Amniotic stem cell (primary cell): ENCODE data around the gene SDK1.
"Not testable (repeated sequence)": the region's sequence is repeated elsewhere in the genome, so short reads cannot be mapped to it uniquely, and the experiment has no call there.

Experiments
- DNase-seq: peaks from one replicate; lab custom pipeline; 2025; lab: John Stamatoyannopoulos, UW

Gene SDK1

DNA sequence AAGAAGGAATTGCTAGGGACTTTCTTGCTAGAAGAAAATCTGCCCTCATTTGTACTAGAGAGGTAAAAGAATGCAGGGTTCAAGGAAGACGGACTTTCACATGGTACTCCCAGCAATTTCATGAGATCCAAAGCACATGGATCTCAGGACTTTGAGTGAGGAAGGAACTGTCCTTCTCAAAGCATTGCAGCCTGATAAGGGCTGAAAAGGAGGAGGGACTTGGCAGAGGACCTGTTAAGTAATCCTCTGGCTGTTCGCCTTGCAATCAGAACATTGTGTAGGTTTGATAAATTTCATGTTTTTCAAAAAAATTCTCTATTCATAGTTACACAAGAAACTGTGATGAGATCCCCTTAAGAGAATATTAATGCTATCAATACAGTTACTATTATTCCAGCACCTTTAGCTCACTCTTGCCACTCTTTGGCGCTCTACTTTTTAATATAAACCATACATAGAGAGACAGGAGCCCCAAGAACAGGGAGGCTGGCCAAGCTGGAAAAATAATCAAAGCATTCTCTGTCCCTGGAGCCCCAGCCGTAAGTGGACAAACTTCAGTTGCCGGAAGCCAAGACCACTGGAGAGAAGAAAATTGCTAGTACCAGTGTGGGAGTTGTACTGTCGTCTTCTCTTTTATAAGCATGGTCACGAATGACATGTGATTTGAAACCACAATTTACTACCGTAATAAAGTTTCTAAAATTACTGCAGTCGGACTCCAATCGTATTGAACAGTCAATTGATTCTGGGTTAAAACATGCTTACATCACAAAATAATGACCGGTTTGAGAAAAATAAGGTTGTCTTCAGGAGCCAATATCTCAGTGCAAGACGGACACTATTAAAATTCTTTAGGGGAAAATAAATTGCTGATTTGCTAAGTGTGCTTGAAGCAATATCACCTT is 424.4 kb downstream of the SDK1 start:
- DNase-seq, result no peak

DNA sequence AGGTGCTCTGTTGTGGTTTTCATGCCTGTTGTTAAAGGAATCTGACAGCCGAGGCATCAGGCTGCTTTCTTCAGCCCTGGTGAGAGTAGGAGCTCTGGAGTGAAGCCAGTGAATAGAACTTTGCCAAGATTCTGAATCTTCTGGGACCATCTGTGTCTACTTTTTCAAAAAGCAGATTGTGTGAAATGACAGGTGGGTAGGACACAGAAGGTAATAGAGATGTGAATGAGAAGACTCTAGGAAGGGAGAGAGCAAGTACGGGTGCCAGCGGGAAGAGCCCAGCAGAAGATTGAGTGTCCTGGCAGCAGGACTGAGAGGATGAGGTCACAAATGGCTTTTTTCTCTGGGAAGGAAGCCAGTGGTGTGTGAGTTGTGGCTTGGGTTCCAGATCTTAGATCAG is 429.2 kb downstream of the SDK1 start:
- no peak for DNase-seq

DNA sequence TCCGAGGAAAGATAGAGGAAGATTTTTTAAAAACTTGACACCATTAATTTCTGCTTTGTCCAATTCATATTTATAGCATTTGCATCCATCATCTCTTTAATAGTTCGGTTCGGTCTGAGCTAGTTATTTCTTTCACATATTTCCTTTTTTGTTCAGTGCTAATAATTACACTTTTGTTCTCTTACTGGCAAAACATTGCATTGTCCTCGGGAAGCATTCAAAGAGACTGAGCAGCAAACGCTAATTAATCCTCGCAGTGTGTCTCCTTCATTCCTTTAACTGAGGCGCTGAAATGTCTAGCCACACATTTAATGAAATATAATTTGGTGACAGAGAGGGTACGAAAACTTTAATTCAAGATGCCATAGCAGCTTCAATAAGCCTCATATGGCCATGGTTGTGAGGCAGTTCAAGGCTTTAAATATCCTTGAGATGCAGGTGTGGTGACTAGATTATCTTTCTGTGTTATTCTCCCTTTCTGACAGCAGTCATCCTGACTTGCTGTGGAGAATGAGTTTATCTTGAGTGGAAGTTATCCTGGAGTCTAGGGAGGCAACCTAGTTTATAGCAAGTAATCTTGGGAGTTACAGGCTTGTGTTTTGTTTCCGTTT is 431.4 kb downstream of the SDK1 start:
- DNase-seq, result no peak

DNA sequence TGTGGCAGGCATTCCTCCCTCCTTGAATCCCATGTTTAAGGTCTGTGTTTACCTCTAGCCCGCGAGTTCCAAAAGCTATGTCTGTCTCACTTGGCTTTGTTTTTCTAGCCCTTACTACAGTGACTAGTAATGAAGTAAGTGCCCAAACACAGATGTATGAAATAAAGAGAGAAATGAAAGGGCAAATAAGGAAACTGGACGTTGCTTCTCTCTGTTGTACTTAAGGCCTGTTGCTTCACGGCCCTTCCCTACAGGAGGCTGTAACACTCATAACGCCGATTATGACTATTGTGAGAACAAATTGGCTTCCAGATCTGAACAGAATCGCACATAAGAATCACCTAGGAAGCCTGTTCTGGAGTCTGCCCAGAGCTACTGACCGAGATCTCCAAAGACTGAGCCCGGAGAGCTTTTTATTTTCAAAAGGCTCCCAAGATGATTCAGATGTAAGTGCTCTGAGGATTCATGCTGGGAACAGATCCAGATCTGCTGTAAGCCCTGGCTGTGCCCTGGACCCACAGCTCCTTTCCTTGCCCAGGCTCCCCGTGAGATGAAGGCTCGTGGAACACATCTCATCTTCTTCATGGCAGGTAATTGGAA is 432.6 kb downstream of the SDK1 start:
- DNase-seq, result no peak

DNA sequence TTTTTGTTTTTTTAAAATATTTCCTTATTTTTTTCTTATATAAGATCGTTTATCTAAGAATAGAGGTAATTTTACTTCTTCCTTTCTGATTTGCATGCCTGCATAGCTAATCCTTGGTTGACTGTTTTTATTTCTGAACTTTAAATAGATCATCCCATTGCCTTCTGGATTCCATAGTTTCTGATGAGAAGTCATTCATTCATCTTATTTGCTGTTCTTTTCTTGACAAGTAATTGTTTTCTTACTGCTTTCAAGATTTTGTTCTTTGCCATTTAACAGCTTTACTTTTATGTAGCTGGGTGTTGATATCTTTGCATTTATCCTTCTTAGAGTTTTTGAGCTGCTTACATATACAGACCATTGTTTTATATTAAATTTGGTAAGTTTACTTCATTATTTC is 437.9 kb downstream of the SDK1 start:
- DNase-seq, result no peak

DNA sequence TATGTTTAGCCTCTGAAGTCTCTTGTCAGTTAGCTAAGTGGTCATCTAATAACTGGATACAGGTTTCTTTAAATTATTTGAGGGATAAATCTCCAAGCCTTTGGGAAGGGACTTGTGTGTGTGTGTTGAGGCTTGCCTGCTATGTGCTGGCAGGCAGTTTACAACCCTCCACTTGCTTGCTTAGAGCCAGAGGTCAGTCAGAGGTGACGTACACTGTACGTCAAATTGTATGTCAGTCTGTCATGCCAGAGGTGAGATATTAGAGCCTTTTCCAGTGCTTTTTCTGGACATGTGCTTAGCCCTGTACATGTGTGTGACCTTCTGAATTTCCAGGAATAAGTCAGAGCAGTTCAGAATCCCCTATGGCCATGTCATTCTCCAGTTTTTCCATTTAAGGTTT is 438.9 kb downstream of the SDK1 start:
- no peak for DNase-seq

DNA sequence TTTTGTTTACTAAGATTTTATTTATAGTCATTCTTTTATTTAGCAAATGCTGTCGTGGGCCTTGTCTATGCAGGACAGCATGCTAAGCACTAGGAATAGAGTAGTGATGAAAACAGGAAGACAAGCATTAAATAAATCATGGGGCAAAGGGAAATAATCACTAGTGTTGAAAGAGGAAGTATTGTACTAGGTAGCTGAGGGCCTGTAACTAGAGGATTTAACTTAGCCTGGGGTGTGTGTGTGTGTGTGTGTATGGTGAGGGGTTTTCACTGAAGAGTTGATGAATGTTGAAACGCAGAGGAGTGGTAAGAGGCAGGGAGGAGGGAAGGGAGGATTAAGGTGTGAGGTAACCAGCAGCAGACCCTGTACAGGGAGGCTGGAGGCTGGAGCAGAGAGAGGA is 446.4 kb downstream of the SDK1 start:
- no peak for DNase-seq

DNA sequence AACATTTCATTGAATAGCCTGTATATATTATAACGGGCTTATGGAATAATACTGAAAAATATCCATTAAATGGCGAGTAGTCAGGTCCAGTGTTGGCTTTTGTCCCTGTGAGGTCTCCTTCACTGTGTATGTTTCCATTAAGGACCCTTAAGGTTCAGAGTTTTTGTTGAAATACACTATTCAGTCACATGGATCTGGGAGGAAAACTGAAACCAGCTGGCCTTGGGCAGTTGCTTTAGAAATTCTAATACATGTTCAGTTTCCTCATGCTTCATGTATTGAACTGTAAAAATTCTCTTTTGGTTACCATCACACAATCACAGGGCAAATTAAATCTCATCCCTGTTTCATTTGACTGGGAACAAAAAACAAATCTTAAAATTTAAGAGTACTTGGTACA is 447.3 kb downstream of the SDK1 start:
- no peak for DNase-seq

DNA sequence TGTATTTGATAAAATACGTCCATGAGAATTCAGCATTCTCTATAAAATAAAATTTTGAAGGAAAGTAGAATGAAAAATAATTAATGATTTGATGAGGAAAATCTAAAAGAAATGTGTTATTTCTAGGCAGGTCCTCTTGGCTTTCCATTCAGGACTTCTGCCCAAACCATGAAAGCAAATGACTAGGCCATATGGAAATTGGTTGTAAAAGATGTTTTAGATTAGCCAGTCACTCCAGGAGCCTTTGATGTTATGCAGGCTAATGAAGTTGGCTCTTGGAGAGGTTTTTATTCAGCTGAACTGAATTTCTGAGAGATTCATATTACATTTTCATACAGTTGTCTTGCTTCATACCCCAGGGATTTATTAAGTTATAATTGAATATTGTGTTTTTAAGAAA is 452.8 kb downstream of the SDK1 start:
- DNase-seq, result no peak

DNA sequence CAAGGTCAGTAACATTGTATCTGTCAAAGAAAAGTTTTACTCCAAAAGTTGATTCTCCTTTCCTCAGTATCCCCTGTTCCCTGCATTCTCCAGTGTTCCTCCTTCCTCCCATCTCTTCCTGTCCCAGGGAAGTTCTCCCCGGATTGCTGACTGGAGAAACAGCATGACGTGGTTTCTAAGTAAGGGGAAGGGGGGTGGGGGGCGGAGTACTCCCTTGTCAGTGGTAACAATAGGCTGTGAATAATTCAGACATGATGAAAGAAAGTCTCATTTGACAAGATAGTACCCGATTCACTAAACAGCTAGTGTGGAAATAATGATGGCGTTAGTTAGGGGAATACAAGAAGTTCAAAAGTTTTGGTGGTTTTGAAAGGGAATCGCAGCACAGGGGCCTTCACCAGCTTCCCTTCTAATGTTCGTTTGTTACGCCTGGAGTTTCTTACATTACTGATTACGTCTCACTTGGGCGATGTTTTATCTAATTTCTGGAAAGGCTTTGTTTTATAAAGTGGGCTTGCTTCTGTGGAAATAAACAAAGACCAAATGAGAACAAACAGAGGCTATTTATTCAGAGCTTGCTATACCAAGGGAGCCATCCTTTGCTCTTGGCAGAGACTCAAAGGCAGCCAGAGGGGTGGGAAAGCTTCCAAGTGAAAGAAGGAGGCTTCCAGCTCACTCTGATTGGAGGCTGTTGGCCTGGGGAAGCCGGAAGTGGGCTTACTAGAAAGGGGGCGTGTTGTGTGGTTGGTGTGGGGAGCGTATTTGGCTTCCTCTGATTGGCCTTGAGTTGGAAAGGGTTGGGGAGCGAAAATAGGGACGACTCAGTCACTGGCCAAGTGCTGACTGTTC is 453.7 kb downstream of the SDK1 start:
- no peak for DNase-seq

DNA sequence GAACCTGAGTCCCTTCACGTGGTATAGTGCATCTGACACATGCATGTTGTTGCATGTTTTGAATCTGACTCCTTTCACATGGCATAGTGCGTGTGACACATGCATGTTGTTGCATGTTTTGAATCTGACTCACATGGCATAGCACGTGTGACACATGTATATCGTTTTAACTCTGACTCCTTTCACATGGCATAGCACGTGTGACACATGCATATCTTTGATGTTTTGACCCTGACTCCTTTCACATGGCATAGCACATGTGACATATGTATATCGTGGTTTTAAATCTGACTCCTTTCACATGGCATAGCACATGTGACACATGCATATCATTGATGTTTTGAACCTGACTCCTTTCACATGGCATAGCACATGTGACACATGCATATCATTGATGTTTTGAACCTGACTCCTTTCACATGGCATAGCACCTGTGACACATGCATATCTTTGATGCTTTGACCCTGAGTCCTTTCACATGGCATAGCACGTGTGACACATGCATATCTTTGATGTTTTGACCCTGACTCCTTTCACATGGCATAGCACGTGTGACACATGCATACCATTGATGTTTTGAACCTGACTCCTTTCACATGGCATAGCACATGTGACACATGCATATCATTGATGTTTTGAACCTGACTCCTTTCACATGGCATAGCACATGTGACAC is 454.9 kb downstream of the SDK1 start:
- DNase-seq, result not testable (repeated sequence)

DNA sequence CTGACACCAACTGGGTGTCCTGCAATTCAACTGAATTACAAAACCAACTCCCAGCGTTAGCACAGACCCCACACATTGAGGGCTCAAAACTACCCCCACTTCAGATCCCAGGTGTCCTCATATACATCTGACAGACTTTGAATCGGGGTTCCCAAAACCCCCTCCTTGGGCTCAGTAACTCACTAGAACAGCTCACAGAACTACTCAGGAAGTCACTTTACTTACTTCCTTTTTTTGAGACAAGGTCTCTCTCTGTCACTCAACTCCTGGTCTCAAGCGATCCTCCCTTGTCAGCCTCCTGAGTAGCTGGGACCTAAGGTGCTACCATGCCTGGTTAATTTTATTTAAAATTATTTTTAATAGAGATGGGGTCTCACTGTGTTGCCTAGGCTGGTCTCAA is 456.0 kb downstream of the SDK1 start:
- DNase-seq, result no peak

DNA sequence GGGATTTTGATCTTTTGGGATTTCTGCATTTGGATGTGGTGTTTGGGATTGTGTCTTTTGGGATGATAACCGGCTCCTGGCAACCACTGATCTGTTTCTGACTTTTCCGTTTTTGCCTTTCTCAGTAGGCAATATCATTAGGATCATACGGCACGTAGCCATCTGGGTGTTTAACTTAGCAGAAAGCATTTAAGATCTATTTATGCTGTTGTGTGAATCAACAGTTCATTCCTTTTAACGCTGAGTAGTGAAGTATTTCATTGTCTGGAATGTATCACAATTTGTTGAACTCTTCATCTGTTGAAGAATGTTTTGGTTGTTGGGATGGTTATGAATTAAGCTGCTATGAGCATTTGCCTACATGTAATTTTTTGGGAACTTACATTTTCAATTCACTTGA is 459.6 kb downstream of the SDK1 start:
- no peak for DNase-seq

DNA sequence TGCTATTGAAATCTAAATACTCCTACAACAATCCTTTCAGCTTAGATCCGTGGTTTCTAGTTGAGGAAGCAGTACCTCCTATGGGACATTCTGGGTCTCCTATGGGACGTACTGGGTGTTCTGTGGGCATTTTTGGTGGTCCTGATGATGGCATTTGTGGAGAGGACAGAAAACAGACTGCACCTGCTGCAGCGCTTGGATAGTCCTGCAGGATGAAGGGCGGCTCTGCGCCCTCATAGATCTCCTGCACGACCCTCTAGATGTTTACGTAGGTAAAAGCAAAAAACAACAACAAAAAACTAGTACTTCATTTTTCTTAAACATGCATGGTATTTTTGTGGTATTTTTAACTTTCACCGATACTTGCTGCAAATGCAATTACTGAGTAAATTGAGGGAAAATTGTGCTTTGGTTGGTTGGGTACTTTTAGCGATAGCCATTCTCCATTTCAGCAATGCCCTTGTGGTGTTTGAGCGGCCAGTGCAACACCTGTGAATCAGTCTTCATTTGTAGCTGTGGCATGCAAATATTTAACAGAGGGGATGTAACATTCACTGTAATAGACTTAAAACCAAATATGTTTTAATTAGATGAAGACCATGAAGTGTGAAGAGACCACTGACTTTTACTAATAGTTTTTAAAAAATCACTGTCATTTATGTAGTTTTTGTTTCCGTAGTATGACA is 461.2 kb downstream of the SDK1 start:
- no peak for DNase-seq

DNA sequence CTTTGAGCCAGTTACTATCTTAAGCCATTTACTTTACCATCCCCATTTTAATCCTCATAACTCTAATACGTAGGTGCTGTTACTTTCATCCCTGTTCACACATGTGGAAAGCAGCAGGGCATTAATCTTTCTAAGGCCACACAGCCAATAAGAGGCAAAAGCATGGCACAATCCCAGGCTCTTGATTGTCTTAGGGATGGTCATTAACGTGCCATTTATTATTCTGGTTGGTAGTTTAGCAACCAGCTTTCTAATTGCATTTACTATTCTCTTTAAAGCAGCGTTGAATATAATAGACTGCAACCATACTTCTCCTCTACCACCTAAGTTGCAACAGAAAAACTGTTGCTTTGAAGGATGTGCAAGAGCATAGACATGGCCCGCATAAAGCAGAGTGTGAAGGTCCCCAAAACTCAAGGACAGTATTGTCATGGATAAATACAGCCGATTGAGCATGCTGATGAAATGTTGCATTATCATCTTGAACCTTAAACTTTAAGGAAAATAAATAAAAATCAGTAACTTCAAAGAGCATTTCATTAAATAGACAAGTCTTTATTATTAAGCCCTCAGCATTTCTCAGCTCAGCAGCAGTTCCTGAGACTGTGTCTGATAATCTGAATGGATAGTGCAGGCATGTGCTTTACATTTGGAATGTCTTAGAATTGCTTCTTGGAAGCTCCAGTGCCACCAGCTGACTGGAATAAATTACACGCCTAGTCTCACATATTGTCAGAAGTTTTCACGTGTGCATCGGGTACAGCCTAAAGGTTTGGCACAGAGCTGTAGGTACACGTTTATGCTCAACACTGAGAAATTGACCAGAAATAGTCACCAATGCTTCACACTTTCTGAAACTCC is 467.1 kb downstream of the SDK1 start:
- no peak for DNase-seq

DNA sequence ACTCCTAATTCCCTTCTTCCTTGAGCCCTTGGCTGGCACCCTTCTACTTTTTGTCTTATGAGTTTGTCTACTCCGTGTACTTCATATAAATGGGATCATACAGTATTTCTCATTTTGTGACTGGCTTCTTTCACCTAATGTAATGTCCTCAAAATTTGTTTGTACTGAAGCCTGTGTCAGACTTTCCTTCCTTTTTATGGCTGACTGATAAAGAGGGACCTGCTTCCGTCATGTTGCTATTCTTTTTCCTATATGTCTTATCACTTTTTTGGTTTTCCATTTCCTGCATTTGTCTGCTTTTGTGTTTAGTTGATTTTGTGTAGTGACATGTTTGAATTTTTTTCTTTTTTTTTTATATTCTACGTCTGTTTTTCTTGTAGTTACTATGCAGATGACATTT is 470.9 kb downstream of the SDK1 start:
- DNase-seq, result no peak

DNA sequence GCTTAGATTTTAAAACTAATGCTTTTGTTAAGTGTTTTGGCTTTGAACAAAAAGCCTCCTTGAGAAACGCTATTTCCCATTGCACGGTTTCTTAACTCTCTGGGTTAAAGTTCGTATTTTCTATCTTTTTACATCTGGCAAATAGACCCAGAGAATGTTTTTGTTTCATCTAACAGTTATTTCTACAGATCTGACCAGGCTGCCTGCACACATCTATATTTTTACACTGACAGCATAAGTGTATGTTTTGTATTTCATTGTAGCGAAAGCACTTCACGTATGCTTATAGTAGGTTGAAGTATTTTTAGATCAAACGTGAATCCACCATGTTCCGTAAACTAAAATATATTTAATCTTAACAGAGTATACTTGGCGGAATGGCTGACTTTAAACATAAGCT is 477.3 kb downstream of the SDK1 start:
- no peak for DNase-seq

DNA sequence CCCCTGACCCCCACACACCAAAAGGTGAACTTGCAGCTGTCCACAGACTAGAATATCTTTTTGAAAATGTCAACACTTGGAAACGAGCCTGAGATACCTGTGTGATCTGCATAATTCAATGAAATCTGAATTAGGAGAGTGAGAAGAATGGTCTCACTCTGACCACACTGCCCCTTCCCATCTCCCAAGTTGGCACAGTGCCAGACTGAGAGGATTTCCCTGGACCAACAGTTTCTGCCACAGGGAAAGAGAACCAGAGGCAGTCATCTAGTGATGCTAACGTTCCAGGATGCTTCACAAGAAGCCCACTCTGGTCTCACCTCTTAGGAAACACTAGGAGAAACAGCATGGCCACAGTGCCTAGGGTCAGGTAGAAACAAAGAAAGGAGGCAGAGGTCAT is 479.0 kb downstream of the SDK1 start:
- no peak for DNase-seq

DNA sequence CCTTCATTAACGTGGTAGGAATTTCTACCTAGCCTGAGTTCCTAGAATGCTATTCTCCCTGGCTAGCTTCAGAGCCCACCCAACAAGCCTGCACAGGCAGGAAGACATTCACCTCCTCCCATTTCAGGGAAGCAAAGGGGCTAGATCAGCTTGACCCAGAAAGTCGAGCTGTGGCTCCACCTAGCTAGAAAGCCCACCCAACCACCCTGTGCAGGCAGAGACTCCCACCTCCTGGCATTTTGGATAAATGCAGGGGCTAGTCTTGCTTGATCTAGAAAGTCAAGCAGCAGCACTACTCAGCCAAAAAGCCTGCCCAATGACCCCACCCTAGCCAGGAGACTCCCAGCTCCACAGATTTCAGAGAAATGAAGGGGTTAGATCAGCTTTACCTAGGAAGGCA is 479.5 kb downstream of the SDK1 start:
- no peak for DNase-seq

DNA sequence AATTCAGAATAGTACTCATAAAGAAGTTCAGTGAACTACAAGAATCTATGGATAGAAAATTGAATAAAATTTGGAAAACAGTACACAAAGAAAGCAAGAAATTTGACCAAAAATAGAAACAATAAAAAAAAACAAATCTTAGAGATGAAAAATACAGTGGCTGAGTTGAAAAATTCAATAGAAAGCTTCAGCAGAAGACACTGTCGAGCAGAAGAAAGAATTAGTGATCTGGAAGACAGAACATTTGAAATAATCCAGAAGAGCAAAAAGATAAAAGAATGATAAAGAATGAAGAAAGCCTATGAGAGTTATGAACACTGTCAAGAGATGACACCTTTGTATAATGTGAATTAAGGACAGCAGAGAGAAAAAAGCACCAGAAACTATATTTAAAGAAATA is 480.6 kb downstream of the SDK1 start:
- DNase-seq, result no peak
